T-helper 2 cell treated with Interferon-gamma antibody and Interleukin-4, amounts not matched to agents 100 ng/mL and 5 ng/mL, for 36 hours (primary cell): Measurements from ENCODE around the gene NUP210. TPM values are rescaled to one million over a fixed set of nuclear protein-coding genes. Genes with fewer than 3 reads are reported as not detected.

Experiments
- intact Hi-C: fragments of 100-400 bp; cut with micrococcal nuclease; formaldehyde crosslinking; loops from one replicate; pipeline ENCODE4 v1.15.1; 2023
- total RNA-seq: library from RNA; stranded (reverse); gene quantifications from 2 replicates; pipeline ENCODE4 v1.2.3, GENCODE V29; 2022

NUP210 gene
- total RNA-seq, 1 donor from 2014 or later: 198 TPM

DNA sequence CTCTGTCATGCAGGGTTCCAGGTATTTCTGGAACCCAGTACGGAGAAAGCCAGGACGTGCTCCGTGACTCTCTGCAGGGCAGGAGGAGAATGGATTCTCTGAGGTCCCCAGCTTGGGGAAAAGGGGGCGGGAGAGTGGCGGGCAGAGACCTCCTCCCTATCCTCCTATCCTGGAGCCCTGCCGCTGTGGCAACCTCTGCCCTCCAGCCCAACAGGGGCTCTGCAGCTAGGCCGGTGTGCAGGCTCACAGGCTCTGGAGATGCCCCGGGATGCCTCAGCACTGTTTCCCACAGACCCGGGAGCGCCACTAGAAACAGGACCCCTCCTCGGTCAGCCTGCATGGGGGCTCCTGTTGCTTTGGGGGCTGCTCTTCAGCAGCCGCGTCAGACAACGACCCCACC, 43.1 kb downstream of the NUP210 start:
- intact Hi-C loops: no loop called here

DNA sequence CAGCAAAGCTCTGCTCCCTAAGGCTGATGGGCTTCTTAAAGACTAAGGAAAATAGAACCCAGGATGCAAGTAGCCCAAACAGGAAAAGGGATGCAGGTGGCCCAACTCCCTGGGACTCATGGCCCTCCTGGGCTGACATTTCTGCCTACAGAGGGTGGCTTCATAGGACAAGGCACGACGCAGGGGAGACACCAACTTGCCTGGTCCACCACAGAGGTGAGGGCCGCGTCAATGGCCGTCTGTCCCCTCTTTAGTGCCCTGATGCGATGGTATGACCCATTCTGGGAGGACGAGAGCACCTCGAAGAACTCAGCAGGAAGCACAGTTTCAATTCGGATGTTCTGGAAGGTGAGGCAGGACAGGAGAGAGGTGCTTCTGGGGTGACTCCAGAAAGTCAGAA, 44.0 kb downstream of the NUP210 start:
- intact Hi-C loops: no loop called here

DNA sequence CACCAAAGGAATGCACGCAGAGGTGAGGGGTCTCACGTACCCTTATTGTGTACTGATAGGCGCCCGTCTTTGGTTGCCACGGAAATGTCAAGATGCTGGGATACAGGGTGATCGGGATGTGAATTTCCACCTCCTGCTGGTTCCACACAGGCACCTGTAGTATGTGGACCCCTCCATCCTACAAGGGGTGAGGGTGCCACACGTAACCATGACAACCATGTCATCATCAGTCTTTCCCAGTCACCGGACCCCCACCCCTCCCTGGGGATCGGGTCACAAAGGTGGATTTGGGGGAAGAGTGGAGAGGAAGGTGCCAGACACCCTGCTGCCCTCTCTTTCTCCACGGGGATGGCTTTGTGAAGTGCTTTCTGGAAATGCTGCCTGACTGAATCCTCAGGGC, 44.7 kb downstream of the NUP210 start:
- intact Hi-C loops: no loop called here

DNA sequence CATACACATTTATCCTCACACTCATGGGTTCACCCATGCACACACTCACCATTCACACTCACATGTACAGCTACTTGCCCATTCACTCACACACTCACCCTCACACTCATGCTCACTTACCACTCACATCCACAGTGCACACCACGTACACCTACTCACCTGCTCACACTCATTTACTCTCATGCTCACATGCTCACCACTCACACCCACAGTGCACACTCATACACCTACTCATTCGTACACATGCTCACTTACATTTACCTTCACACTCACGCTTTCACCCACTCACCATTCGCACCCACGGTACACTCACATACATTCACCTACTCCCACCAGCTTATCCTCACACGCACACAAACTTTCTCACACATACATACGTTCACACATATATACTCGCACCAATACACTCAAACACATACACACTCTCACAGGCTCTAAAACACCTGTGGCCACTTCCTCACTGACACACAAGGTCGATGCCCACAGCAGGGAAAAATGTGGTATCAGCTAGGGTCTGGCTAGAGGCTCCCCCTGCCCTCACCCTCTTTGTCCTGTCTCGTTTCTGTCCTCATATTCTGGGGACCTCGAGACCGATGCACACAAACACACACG, 46.0 kb downstream of the NUP210 start:
- intact Hi-C loops: no loop called here

DNA sequence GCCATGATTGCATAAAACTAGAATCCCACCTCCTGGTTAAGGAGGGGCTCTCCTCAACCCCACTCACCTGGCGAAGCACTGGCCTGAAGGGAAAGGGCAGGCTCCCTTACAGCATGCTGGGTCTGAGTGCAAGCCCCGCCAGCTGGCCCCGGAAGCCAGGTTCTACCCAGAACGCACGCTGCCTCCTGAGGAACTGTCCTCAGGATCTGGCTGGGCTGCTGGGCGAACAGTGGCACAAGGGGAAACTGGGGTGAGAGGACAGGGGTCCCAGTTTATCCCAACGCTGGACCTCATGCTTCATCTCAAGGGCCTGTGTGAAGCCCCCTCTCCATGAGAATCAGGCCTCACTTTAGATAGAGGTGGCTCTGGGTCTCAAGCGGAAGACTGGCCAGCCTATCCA, 47.5 kb downstream of the NUP210 start:
- intact Hi-C loops: no loop called here

DNA sequence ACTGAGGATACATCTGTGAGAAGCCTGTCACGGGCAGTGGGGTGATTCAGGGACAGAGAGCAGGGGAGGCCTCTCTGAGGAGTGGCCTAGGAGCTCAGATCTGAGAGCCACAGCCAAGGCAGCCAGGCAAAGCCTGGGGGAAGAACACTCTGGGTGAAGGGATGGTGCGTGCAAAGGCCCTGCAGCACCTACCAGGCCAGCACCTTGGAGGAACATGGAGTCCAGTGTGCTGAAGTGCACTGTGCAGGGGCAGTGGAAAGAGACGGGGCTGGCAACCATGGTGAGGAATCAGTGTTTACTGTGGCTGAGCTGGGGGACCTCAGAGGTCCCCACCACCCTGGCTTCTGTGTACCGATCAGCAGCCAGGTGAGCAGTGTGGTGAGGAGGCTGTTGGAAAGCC, 48.0 kb downstream of the NUP210 start:
- intact Hi-C loops: no loop called here

DNA sequence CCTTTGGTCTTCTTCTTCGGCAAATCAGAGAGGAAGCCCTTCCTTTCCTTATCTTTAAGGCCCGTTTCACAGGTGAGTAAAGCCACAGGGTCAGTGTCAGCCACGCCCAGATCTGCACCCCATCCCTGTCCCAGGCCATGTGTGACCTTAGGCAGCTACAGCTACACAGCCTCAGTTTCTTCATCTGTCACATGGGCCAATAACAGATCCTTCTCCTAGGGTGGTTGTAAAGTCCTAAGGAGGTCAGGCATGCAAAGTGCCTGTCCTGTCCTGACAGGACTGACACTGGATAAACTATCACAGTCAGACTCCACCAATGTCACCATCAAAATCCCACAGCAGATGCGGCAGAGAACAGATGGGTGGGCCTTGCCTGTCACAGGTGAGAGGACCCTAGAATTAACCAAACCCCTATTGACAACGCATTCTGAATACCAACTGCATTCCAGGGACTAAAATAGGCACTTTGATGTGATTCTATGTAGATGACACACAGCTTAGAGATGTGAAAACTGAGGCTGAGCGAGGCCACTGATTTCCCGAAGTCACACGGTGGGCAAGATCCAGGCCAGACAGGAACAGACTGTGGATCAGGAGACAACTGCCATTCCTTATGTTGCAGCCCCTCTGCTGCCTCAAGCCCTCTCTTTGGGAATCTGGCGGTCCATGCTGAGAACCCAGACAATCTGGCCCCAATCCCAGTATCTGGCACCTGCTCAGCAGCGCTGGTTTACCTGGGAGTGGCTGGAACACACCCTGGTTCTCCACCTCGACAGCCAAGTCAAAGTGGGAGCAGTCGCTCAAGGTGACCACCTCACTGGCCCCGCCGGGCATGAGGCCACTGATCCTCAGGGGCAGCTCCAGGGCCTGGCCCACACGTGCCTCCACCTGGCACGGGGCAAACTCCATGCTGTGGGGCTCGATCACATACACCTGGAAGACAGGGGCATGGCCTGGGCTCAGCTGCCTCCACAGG, 48.7 kb downstream of the NUP210 start:
- intact Hi-C loops: no loop called here

DNA sequence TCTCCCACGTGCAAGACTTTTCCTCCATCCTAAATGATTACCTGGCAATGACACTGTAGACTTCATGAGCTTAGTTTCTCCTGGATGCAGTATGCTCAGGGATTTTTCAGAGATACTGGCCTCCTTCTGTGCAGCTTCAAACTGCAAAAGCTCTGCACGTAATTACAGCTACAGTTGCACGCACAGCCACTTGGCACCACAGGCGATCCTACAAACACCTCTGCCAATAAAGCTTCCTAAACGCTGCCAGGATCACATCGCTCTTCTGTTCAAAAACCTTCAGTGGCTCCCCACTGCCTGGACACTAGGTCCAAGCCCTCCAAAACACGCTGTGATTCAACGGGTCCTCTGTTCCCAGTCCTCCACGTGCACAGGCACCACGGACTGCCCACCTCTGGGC, 49.5 kb downstream of the NUP210 start:
- intact Hi-C loops: no loop called here

DNA sequence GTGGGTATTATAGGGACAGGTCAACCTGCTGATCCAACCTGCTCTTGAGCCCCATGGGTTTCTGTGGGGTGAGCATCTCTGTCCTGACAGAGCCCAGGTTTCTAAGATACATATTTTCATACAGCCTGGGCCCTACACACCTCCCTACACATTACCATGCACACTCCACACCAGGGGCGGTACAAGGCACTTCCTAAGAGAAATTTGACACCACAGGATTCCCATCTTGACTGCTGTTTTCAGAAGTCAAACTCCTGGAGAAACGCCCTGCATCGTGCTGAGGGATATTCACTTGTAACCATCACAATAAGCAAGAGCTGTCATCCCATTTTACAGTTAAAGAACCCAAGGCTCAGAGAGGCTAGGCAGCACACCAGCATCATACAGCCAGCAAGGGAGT, 50.1 kb downstream of the NUP210 start:
- intact Hi-C loops: no loop called here

DNA sequence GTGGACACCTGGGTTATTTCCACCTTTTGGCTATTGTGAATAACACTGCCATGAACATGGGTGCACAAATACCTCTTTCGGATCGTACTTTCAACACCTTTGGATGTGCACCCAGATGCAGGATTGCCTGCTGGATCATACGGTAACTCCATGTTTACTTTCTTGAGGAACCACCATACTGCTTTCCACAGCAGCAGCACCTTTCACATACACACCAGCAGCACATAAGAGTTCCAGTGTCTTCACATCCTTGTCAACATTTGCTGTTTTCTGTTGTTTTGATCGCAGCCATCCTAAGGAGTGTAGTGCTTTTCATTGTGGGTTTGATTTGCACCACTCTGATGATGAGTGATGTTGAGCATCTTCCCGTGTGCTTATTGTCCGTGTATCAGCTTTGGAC, 51.3 kb downstream of the NUP210 start:
- intact Hi-C loops: no loop called here

DNA sequence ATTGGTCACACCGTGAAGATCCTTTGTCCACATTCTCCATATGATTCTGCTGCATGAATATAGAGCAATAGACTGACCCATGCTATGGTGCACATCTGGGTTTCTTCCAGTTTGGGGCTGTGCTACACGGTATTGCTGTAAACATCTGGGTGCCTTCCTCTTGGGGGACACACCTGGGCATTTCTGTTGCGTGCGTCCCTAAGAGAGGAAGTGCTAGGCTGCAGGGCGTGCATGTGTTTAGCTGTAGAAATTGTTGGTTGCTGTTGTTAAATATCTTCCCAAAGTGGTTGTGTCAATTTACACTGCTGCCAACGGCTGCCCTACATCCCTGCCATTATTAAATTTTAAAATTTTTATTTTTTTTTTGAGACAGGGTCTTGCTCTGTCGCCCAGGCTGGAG, 52.4 kb downstream of the NUP210 start:
- intact Hi-C loops: no loop called here

DNA sequence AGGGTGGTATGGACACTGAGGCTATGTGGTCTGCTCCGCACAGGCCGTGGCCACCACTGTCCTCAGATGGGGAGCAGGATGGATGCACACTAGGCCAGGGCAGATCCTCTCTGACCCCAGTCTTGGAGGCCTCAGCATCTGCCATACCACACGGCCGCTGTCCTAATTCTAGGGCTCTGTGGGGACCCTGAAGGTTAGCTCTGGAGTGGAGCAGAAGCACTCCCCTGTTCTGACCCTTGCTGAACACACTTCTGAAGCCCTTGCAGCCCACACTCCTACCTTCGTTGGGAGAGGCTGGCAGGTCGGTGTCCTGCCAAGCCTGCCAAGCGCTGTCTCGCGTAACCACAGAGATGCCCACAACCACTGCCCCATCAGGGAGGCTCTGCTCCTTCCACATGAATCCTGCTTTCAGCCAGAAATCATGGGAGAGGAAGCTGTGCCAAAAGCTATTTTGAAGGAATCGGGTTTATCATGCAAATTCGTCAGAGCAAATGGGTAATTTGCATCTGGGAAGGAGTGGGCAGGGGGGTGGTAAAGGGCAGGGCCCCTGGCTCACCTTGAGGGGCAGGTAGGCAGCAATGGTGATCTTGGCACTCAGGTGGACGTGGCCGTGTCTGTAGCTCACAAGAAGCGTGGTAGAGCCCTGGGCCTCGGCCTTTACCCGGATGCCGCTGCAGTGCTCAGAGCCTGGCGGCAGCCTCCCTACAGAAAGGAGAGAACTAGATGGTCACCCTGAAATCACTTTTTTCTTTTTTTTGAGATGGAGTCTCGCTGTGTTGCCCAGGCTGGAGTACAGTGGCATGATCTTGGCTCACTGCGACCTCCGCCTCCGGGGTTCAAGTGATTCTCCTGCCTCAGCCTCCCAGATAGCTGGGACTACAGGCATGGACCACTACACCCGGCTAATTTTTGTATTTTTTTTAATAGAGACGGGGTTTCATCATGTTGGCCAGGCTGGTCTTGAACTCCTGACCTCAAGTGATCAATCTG, 54.4 kb downstream of the NUP210 start:
- intact Hi-C loops: no loop called here

DNA sequence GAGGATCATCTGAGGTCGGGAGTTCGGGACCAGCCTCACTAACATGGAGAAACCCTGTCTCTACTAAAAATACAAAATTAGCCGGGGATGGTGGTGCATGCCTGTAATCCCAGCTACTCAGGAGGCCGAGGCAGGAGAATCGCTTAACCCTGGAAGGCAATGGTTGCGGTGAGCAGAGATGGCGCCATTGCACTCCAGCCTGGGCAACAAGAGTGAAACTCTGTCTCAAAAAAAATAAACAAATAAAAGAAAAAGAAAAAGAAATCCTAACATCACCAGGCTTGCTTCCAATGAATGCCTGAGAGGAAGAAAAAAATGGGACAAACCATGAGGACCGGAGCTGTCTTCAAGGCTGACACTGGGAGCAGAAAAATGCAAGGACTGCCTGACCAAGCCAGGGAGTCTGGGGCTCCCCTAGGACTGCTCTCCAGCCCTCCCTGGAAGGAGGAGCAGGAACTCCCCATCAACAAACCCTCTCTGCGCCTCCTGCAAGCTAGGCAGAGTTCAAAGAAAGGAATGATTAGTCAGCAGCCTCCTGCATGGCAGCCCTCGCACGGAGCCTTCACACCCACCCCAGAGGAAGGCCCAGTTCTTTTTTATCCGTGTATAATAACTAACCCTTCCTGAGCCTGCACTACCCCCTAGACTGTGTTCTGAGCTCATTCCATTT, 55.4 kb downstream of the NUP210 start:
- intact Hi-C loops: no loop called here

DNA sequence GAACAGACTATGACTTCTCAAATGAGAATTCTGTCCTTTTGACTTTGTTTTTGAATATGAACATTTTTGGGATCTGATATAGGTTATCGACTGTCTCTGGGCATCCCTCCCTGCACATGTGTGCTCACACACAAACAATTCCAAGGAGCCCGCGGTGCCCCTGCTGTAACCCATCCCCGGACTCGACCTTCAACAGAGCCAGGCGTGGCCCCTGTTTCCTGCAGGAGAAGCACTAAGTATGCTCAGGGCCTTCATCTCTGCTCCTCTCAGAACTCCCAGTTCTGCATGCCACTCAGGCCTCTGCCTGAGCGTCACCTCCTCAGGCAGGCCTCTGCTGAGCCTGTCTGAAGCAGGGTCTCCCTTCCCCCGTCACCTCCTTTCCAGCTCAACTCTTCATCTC, 57.6 kb downstream of the NUP210 start:
- intact Hi-C loops: no loop called here

DNA sequence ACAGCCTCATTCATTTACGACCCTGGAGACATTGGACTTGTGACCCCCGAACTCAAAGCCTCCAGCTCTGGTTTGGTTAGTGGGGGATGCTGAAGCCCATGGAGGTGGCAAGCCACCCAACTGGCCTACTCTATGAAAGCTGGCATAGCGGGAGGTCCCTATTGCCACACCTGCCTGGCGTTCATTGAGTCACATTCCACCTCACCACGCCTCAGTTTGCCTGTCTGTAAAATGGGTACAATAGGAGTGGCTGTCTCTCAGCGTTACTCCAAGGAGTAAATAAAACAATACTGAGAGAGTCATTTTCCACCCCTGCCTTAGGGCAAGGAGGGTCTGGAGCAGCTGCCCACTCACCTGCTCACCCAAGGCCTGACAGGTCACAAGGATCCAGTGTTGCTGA, 60.2 kb downstream of the NUP210 start:
- intact Hi-C loops: no loop called here

DNA sequence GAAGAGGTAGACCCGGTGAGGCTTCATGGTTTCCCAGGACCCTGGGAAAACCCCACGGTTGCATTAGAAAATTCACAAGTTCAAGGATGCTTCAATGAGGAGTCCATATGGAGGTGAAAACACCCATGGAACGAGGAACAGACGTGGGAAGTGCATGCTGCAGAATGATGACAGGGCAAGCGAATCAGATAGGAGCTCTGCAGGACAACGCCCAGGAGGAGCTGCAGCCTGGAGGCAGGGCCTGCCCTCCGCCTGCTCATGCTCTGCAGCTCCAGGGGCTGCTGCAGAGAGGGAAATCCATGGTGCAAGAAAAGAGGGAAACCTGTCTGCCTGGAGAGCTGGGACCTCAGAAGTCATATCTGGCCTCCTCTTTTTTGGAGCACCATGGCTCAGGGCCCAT, 61.5 kb downstream of the NUP210 start:
- intact Hi-C loops: no loop called here

DNA sequence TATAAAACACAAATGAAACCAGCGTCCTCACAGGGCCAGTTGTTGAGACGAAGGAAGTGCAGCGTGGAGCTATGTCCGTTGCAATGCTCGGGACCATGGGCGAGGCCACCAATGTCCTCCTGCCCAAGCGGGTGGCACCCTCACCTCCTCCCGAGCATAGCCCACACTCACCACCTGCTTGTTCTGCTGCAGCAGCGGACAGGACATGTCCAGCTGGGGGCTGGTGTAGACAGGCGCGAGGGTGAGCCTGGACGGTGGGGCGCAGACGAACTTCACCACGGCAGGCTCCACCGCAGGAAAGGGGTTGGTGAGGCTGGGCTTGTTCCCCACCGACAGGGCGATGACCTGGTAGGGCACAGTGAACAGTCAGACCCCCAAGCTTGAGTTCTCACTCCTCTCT, 62.1 kb downstream of the NUP210 start:
- intact Hi-C loops: no loop called here

DNA sequence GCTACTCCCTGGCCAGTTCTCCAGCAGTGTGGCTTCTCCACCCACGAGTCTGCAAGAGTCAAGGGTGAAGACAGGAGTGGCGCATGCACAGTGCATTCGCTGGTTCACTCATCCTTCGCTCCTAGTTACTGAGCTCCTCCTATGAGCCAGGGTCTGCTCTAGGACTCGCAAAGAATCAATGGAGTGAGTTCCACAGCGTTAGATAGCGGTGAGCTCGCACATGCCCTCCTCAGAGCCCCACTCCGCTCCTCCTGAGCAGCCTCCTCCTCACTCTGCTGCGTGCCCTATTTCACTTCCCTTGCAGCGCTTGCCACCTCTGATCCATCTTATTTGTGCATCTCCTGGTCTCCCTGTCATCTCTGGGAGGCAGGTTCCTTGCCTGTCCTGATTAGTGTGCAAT, 63.0 kb downstream of the NUP210 start:
- intact Hi-C loops: no loop called here

DNA sequence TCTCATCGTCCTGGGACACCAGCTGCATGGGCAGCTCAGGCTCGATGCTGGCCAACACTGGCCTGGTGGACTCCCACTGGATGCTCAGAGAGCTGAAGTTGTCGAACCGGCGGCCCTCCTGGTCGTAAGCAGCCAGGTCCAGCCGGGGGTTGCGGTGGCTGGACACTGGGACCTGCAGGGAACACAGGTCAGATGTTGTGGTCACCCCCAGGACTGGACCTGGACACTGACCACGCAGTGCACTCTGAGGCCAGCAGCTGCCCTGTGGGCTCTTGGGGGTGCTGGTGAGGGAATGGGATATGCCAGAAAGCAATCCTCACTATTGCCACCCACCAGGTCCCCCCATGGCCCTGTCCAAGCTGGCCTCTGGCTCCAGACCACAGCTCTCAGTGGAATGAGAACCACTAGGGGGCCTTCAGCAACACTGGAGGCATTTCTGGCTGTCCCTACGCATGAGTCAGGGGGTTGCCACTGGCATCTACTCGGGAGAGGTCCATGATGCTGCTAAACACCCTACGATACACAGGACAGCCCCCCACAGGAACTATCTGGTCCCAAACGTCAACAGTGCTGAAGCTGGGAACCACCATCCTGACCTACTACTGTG, 66.1 kb downstream of the NUP210 start:
- intact Hi-C loops: no loop called here

DNA sequence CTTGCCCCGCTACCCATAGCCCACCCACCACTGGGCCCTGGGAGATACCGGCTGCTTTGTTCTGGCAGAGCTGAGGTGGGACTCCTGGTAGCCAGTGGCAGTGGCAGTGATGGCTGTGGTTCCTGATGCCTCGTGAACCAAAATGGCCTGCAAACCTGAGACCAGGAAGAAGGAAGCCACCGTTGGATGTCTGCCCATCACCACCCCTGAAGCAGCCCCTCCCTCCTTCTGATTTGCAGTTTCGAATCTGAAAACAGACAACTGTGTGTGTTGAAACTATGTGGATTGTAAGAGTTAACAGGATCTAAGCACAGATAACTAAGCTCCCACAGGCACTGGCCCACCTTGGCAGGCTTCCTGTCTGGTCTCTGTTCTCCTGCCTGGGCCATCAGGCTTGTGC, 66.6 kb downstream of the NUP210 start:
- intact Hi-C loops: no loop called here
